ENCODE measurements around the gene PLEKHB1. TPM values are rescaled to one million over a fixed set of nuclear protein-coding genes. Genes with fewer than 3 reads are reported as not detected.

Gene PLEKHB1
- total and polyA plus RNA-seq, 2 experiments from 2014 or later: 21.8 to 33.5 TPM

- H3K4me1 ChIP-seq (ENCODE audit: low read depth): no peaks in the 10 kb centered on the region
Observed at GRCh38 chr11:73693899-73694525, 47.6 kb downstream of the PLEKHB1 start.

GRCh38 chr11:73705053-73705452, 58.7 kb downstream of the PLEKHB1 start:
- Histone ChIP-seq H3K9me3 (ENCODE audit: low read depth) (no peaks in the 10 kb centered on the region), H3K4me1 (ENCODE audit: low read depth) (no peaks in the 10 kb centered on the region), H3K27me3 (no peaks in the 10 kb centered on the region), H3K36me3 (peaks cover 26% of the 10 kb centered on the region), H3K4me3 (no peak overlapping the region), H3K27ac (no peak overlapping the region)
- DNase-seq (ENCODE audit: low read depth in 1 of 2, low spot score in 1 of 2): no peak
- no peak for TF ChIP-seq CTCF (IDR thresholded peaks at IDR 0.05; ENCODE audit: low read depth, low read length)

More at GRCh38 chr11:73693899-73694525, 47.6 kb downstream of the PLEKHB1 start:
- no peak for DNase-seq (ENCODE audit: low read depth in 1 of 2, low spot score in 1 of 2)
- Histone ChIP-seq H3K27me3 (no peaks in the 10 kb centered on the region), H3K36me3 (peaks cover 3% of the 10 kb centered on the region), H3K27ac (no peak overlapping the region), H3K4me3 (no peak overlapping the region), H3K9me3 (ENCODE audit: low read depth) (no peaks in the 10 kb centered on the region)
- TF ChIP-seq CTCF (IDR thresholded peaks at IDR 0.05; ENCODE audit: low read depth, low read length): no peak

- H3K9me3 ChIP-seq (ENCODE audit: low read depth): no peaks in the 10 kb centered on the region
- H3K4me1 ChIP-seq (ENCODE audit: low read depth): no peaks in the 10 kb centered on the region
- H3K27ac ChIP-seq: no peak overlapping the region
- TF ChIP-seq CTCF (IDR thresholded peaks at IDR 0.05; ENCODE audit: low read depth, low read length): no peak
- H3K27me3 ChIP-seq: no peaks in the 10 kb centered on the region
- H3K36me3 ChIP-seq: peaks cover 25% of the 10 kb centered on the region
- no peak overlapping the region for H3K4me3 ChIP-seq
- DNase-seq (ENCODE audit: low read depth in 1 of 2, low spot score in 1 of 2): no peak
Observed at GRCh38 chr11:73710964-73711363, 64.6 kb downstream of the PLEKHB1 start.

Other genes with a start within 250 kb of the PLEKHB1 start
- 32.4 and 33.0 TPM in 2 replicates for gene FAM168A, start 48.5 kb upstream of the PLEKHB1 start, total RNA-seq
- gene FAM168A, start 48.5 kb upstream of the PLEKHB1 start, polyA plus RNA-seq: 9.7 TPM in 2 replicates
- gene RAB6A, start 114.5 kb downstream of the PLEKHB1 start, total RNA-seq: 173 and 218 TPM in 2 replicates
- 110 and 119 TPM in 2 replicates for gene RAB6A, start 114.5 kb downstream of the PLEKHB1 start, polyA plus RNA-seq
- 18.2 and 32.0 TPM in 2 replicates for gene MRPL48, start 141.3 kb downstream of the PLEKHB1 start, total RNA-seq
- gene MRPL48, start 141.3 kb downstream of the PLEKHB1 start, polyA plus RNA-seq: 65.9 and 72.9 TPM in 2 replicates
- gene COA4, start 230.3 kb downstream of the PLEKHB1 start, total RNA-seq: 113 and 147 TPM in 2 replicates
- gene COA4, start 230.3 kb downstream of the PLEKHB1 start, polyA plus RNA-seq: 106 and 114 TPM in 2 replicates
- 40.8 and 63.9 TPM in 2 replicates for gene PAAF1, start 230.4 kb downstream of the PLEKHB1 start, total RNA-seq
- gene PAAF1, start 230.4 kb downstream of the PLEKHB1 start, polyA plus RNA-seq: 97.2 and 99.3 TPM in 2 replicates